ENCODE results near the gene TSSK3. TPM values are rescaled to one million over a fixed set of nuclear protein-coding genes. Genes with fewer than 3 reads are reported as not detected.

The TSSK3 gene
- total RNA-seq, 1 experiment from 2014 or later, result 1.6 TPM

- intact Hi-C loops (cut with micrococcal nuclease), result no loop called here
- no peaks in the 10 kb centered on the region for H3K9me3 ChIP-seq (ENCODE audit: control insufficient read depth in 1 of 2, insufficient read depth in 1 of 2, low read depth in 1 of 2, low read length in 2 of 2)
- no peaks in the 10 kb centered on the region for H4K20me1 ChIP-seq (ENCODE audit: insufficient read depth)
- H3K27ac ChIP-seq (ENCODE audit: low read depth, low read length), result no peak overlapping the region
- H3K4me3 ChIP-seq (replicated peaks in 1 of 2; ENCODE audit: low read depth in 1 of 2, low read length in 2 of 2), result no peak overlapping the region
- H2AFZ ChIP-seq (ENCODE audit: low read depth, low read length, poor library complexity, severe bottlenecking), result no peak overlapping the region
- H3K4me2 ChIP-seq (ENCODE audit: low read length), result no peak overlapping the region
- H3K9ac ChIP-seq (ENCODE audit: low read length), result no peak overlapping the region
- CTCF ChIA-PET, result no interaction called here
- RAD21 ChIA-PET (ENCODE audit: low non-redundant PET in 1 of 2, low total read pairs in 2 of 2, uncharacterized antibody in 2 of 2, unreplicated experiment in 2 of 2), result no interaction called here
- DNase-seq (ENCODE audit: low read depth, low spot score) (no peak), ATAC-seq (no peak)
- no TSS peak for BruUV-seq (replicated peaks)
- TF ChIP-seq POLR2AphosphoS5 (IDR thresholded peaks at IDR 0.05; ENCODE audit: low read depth, low read length) (no peak), ATF3 (IDR thresholded peaks at IDR 0.05) (no peak), YY1 (IDR thresholded peaks at IDR 0.05; ENCODE audit: extremely low read depth, insufficient replicate concordance, low read depth, low read length) (no peak), ELF1 (IDR thresholded peaks at IDR 0.05; ENCODE audit: borderline replicate concordance, low read depth) (no peak), SP1 (IDR thresholded peaks at IDR 0.05; ENCODE audit: low read depth) (no peak), FOSL1 (IDR thresholded peaks at IDR 0.05; ENCODE audit: low read depth) (no peak), ZBTB33 (IDR thresholded peaks at IDR 0.05; ENCODE audit: extremely low read depth, insufficient replicate concordance, low read length) (no peak), TCF7L2 (IDR thresholded peaks at IDR 0.05; ENCODE audit: borderline replicate concordance, extremely low read depth, insufficient read depth, insufficient read length) (no peak), CBX3 (IDR thresholded peaks at IDR 0.05; ENCODE audit: low read depth) (no peak), CEBPB (IDR thresholded peaks at IDR 0.05; ENCODE audit: low read depth) (no peak), EZH2 (IDR thresholded peaks at IDR 0.05) (no peak), ZNF274 (IDR thresholded peaks at IDR 0.05; ENCODE audit: low read depth, low read length) (no peak), EZH2phosphoT487 (IDR thresholded peaks at IDR 0.05; ENCODE audit: borderline replicate concordance) (no peak)
- TF ChIP-seq, protein P1, sequence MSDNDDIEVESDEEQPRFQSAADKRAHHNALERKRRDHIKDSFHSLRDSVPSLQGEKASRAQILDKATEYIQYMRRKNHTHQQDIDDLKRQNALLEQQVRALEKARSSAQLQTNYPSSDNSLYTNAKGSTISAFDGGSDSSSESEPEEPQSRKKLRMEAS (IDR thresholded peaks at IDR 0.05), result no peak
- TF ChIP-seq, protein P2, sequence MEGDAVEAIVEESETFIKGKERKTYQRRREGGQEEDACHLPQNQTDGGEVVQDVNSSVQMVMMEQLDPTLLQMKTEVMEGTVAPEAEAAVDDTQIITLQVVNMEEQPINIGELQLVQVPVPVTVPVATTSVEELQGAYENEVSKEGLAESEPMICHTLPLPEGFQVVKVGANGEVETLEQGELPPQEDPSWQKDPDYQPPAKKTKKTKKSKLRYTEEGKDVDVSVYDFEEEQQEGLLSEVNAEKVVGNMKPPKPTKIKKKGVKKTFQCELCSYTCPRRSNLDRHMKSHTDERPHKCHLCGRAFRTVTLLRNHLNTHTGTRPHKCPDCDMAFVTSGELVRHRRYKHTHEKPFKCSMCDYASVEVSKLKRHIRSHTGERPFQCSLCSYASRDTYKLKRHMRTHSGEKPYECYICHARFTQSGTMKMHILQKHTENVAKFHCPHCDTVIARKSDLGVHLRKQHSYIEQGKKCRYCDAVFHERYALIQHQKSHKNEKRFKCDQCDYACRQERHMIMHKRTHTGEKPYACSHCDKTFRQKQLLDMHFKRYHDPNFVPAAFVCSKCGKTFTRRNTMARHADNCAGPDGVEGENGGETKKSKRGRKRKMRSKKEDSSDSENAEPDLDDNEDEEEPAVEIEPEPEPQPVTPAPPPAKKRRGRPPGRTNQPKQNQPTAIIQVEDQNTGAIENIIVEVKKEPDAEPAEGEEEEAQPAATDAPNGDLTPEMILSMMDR (IDR thresholded peaks at IDR 0.05 in 2 of 3, conservative IDR thresholded peaks at IDR 0.05 in 1 of 3; ENCODE audit: borderline replicate concordance in 1 of 3, insufficient read depth in 1 of 3, low read depth in 2 of 3, low read length in 2 of 3), result no peak
- no peaks in the 10 kb centered on the region for H3K27me3 ChIP-seq (ENCODE audit: insufficient read depth, low read length)
- peaks cover 11 to 17% of the 10 kb centered on the region in 2 experiments for H3K36me3 ChIP-seq (ENCODE audit: control insufficient read depth in 1 of 2, insufficient read depth in 2 of 2, low read length in 2 of 2)
- H3K4me1 ChIP-seq (ENCODE audit: control insufficient read depth in 1 of 2, insufficient read depth in 2 of 2, low read length in 2 of 2), result no peaks in the 10 kb centered on the region
- H3K9me2 ChIP-seq (ENCODE audit: insufficient read depth), result no peaks in the 10 kb centered on the region
- POLR2A ChIA-PET, result no interaction called here
- no peaks in the 10 kb centered on the region for H3K79me2 ChIP-seq (ENCODE audit: insufficient read depth, low read length)
Measured at GRCh38 chr1:32367912-32368635, 5.7 kb downstream of the TSSK3 start.

Measured in HCT116 (cell line).